NCI-H128 (cell line): ENCODE data around the gene PARVG.
"Not testable (repeated sequence)": the region's sequence is repeated elsewhere in the genome, so short reads cannot be mapped to it uniquely, and the experiment has no call there.

Experiments
- DNase-seq: peaks from one replicate; lab custom pipeline; 2025; ENCODE audit not compliant: unreplicated experiment; lab: John Stamatoyannopoulos, UW

PARVG gene

DNA sequence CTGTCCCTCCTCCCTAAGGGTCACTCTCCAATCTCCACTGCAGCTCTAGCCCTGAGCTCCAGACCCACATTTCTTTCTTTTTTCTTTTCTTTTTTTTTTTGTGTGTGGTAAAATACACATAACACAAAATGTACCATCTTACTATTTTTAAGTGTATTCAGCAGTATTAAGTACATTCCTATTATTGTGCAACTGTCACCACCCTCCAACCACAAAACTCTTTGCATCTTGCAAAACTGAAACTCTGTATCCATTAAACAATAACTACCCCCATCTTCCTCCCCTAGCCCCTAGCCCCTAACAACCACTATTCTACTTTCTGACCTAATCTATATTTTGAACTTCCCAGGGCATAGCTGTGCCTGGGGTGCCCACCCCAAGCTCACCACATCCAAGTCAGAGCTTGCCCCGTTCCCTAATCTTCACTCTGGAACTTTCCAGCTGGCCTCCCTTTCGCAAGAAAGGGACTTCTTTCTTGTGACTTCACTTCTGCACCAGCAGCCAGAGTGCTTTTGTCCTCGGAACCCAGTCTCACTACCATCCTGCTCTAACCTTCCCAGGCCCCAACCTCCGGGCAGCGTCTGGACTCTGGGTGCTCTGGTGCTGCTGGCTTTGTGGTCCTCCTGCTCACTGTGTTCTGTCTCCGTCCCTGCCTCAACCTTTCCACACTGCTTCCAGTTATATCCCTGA, 30.7 kb downstream of the PARVG start:
- DNase-seq = no peak

DNA sequence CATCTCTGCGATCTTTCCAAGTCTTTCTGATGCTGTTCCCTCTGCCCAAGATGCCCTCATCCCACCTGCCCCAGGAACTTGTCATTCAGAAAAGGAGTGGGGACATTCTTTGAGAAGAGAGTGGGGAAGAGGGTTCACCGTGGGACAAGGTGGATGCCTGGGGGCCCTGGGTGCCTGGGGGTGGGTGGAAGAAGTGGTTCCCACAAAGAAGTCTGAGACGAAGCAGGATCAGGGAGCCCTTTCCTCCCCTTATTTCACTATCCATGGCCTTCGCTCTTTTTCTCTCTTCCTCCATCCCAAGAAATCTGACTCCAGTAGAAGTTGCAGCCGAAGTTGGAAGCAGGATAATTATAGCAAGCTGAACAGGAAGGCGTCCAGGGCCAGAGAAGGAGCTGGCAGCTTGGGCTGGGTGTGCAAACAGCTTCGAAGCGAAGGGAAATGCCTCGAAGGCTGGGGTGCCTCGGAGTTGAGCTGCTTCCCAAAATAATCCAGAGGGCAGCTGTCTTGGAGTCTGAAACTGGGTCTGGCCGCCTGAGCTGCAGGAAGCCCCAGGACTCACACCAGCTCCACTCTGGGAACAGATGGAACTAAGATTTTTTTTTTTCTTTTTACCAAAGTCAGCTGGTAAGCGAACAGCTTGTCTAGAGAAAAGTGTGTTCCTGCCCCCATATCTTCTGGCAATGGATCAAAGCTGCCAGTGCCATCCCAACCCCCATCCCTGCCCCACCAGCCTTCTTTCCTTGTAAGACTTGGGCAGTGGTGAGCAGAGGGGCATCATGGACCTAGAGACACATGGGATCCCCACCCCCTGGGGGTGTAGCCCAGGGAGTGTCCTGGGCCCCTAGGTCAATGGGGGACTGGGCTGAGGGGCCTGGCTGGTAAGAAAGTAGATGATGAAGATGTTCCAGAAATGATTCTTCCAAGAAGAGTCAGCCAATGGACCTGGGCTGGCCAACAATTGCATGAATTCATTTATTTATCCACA, 31.5 kb downstream of the PARVG start:
- DNase-seq = no peak

DNA sequence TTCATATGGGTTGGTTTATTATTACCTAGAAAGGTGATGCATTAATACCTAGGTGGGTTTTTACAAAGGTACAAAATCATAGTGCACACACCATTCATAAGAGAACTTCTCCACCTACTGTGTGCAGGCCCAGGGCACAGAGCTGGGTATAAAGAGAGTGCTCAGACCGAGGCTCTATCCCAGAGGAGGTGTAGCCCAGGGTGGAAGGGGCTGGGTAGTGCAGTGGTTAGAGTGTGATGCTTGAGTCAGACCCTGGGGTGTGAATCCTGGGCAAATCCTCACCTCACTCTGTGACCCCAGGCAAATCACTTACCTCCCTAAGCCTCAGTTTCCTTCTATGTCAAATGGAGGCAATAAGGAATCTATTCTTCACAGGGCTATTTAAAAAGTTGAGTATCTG, 32.2 kb downstream of the PARVG start:
- DNase-seq = no peak

GRCh38 chr22:44213489-44214043, 32.8 kb downstream of the PARVG start:
- no peak for DNase-seq

DNA sequence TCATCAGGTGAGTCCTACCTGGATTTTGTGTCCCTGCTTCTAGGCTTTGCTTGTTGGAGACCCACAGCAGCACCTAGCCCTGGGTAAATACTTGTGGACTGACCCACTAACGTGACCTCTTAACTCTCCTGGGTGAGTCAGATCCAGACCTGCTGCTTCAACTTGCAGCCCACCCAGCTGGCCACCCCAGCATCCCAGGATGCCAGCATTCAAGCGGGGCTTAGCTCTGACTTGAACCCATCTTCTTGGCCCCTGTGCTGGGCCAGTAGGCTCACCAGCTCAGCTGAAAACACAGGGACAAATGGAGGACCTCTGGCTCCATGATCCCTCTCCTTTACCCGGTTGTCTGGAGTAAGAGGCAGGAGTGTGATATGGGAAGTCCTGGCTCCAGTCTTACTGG, 33.5 kb downstream of the PARVG start:
- no peak for DNase-seq

DNA sequence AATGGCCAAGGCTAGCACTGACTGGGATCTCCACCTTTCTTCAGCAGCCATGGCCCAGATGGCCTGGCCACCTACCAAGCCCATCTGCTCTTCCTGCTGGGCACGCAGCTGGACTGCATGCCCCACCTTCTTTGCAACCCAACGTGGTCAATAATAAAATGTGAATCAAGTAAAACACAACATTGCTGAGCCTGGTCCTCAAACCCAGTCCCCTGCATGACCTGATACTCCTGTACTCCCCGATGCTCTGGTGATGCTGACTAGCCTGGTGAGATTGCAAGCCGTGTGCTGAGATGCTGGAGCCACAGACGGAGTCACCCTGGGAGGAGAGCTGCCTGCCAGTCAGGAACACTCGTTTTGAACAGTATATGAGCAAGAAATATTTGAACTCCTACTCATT, 34.0 kb downstream of the PARVG start:
- no peak for DNase-seq

GRCh38 chr22:44215287-44215686, 34.6 kb downstream of the PARVG start:
- DNase-seq = no peak

GRCh38 chr22:44217346-44217745, 36.6 kb downstream of the PARVG start:
- DNase-seq = no peak

DNA sequence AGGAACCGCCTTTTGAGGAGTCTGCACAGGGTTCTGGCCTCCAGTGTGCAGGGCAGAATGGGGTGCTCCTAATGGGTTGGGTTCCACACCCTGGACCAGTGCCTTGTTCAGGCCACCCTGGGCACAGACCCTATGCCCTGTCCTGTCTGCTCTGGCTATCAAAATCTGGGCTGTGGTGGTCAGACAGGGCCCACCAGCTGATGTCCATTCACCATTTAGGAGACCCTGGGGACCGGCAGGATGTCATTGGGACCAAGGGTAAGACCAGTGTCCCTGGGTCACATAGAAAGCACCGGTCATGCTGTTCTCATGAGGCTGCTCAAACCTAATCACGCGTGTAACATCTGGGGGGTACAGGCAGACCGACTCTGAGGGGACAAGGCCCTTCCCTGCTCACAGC, 37.3 kb downstream of the PARVG start:
- DNase-seq = no peak

DNA sequence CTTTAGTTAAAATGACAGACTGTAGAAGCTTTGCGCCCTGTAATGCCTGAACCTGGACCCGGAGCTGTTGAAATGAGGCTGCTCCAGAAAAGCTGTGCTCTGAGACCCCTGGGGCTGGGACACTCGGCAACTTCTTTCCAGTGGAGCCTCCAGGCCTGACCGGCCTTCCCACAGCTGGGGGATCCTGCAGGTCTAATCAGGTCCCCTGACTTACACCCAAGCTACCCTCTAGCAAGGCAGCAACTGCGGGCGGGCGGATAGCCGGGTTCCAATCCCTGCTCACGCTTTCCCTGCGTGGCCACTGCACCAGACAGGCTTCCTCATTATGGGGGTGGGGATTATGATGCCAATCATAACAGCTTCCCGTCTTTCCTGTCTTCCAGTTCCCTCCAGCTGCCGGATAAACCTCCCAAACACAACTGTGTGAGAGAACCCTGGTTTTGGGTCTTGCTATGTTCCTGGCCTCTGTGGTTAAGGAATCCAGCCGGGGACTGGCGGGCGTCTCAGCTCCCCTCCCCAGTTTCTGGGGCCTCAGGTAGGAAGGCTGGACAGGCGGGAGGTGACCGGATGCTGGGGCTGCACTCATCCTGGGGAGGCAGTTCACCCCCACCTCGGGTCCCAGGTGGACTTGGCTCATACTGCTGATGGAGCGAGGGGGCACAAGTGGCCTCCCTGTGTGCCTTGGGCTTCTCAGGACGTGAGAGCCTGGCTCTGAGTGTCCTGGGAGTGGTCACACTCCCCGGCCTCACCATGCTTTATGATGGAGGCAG, 38.6 kb downstream of the PARVG start:
- no peak for DNase-seq

DNA sequence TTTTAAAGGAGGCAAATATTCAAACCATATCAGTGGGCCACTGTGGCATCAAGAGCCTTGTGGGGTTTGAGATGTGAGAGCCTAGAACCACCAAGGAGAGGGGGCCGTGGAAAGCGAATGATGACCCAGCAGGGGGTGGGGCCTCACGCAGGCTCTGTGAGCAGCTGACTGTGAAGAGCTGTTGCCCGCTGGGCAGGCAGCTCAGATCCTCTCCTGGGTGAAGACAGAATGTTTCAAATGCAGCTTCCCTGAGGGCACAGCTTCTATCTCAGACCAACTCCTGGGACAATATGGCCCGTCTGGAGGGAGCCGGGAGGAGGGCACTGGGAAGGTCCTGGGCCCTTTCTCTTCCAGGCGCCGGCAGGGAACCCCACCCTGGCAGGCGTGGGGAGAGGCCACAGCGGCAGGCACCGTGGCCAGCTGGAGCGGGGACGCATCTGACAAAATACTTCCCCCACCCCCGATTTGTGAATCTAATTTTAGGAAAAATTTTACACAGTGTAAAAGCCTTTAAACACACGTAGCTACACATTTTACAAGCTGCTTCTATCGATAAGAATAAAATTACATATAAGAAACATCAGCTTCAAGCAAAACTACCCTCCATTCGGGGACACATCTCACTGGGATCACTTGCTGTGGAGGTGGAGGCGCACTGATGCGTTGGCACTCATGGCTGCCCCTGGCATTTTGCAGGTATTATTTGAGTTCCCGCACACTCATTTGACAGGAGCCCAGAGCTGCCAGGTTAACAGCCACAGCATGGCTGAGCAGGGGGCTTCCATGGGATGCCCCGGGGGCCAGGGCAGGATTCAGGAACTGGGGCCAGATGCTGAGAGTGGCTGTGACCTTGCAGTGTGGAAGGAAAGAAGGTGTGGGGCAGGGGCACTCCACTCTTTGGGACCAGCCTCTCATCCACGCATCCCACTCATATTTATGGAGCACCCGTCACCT, 40.3 kb downstream of the PARVG start:
- DNase-seq = no peak

DNA sequence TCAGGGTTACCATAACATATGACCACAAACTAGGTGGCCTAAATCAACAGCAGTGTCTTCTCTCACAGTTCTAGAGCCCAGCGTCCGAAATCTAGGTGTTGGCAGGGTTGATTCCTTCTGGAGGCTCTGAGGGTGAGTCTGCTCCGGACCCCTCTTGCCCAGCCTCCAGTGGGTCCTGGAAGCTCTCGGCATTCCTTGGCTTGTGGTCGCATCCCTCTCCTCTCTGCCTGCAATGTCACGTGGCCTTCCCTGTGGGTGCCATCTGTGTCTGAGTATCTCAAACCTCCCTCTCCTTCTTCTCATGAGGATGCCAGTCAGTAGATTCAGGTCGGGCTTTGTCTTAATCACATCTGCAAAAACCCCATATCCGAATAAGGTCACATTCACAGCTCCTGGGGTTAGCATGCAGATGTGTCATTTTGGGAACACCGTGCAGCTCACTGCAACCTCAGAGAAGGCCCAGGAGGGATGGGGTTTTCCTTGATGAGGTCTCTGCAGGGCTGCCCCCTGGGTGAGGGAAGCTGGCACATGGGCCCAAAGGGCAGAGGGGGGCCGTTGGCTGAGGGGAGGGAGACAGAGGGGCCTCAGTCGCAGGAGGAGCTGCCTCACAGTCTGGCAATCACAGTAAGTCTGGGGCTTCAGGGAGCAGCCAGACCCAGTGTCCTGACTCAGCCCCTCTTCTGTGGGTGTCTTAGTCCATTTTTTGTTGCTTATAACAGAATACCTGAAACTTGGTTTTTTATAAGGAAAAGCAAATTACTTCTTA, 41.2 kb downstream of the PARVG start:
- no peak for DNase-seq

- DNase-seq = no peak
Observed at GRCh38 chr22:44224166-44224565, 43.4 kb downstream of the PARVG start.

DNA sequence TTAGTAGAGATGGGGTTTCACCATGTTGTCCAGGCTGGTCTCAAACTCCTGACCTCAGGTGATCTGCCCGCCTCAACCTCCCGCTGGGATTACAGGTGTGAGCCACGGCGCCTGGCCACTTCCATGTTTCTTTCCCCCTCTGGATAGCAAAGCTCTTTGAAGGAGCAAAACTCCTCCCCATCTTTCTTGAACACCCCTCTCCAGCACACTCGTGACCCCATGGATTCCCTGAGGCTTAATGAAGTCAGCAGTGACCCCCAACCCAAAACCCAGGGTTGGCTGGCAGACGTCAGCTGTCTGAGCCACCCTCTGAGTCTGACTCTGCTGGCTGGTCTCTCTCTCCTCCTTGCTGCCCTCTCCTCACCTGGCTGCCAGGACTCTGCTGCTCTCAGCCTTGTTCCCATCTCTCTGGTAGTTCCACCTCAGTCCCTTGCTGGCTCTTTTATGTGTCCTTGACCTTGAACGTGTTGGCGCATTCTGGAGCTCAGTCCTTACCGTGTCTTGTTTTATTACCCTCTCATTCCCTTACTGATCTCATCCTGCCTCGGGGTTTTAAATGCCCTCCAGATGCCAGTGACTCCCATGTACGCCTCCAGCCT, 44.5 kb downstream of the PARVG start:
- no peak for DNase-seq

- no peak for DNase-seq
Observed at GRCh38 chr22:44225812-44226211, 45.1 kb downstream of the PARVG start.

DNA sequence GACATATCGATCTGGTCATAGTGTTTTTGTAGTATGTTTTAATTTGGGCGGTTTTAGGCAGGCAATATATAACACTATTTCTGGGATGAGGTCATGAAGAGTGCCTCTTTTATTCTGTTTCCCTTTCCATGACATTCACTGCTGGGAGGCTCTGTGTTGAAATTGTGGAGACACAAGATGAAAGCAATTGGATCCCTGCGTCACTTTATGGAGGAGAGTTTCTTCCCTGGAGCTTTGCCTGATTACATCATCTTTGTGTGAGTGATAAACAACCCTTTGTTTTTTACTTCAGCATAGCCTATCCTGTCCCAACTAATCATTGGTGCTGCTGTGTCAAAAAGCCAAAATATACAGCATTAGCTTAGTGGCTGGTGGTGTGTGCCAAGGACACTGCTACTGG, 48.6 kb downstream of the PARVG start:
- no peak for DNase-seq

DNA sequence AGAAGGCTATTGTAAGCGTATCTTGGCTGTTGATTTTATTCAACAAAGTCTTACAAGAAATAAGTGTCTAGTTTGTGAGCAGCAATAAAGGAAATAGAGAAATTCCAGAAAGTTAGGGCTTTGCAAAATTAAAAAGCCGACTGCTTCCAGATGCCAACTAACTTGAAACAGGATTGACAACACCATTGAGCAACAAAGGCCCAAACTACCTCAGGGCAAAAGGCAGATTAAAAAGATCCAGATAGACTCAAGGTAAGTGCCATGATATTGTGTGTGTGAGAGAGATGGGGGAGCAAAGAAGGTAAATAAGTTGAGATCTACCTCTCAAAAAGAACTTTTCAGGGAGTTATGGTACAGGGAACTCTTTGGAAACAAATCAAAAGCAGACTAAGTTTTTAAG, 49.1 kb downstream of the PARVG start:
- no peak for DNase-seq

GRCh38 chr22:44231233-44231632, 50.5 kb downstream of the PARVG start:
- DNase-seq = no peak

- not testable (repeated sequence) for DNase-seq
Observed at GRCh38 chr22:44234372-44234771, 53.6 kb downstream of the PARVG start.
